Sigmoid colon (tissue), 7 donors: ENCODE measurements around the gene MOG. TPM values are rescaled to one million over a fixed set of nuclear protein-coding genes. Genes with fewer than 3 reads are reported as not detected.

Source experiments
- DNase-seq: peaks from one replicate; pipeline ENCODE4 v3.0.0-alpha.2; 2019
- H3K27ac ChIP-seq, 4 donors: fragments of 200-600 bp; sonication (generic); one replicate each; pipeline ENCODE4 v1.5.1; 2016 to 2019; ENCODE audit warnings: mild to moderate bottlenecking in 1 of 4
- H3K27me3 ChIP-seq, 3 donors: fragments of 200-600 bp; sonication (generic); one replicate each; pipeline ENCODE4 v1.5.1; 2019; ENCODE audit warnings: mild to moderate bottlenecking in 1 of 3
- H3K36me3 ChIP-seq, 4 donors: fragments of 200-600 bp; sonication (generic); one replicate each; pipeline ENCODE4 v1.5.1; 2016 to 2019
- H3K4me1 ChIP-seq, 4 donors: fragments of 200-600 bp; sonication (generic); one replicate each; pipeline ENCODE4 v1.5.1; 2017 to 2019
- H3K4me3 ChIP-seq, 4 donors: fragments of 200-600 bp; sonication (generic); one replicate each; pipeline ENCODE4 v1.5.1; 2017 to 2019; ENCODE audit warnings: mild to moderate bottlenecking in 2 of 4, moderate library complexity in 1 of 4
- H3K9me3 ChIP-seq, 4 donors: fragments of 200-600 bp in 3 of 4; sonication (generic) in 3 of 4; one replicate each; pipeline versions ENCODE4 v1.5.1 to v1.6.1; 2013 to 2019
- EP300 ChIP-seq, 4 donors: sonication (generic); formaldehyde crosslinking; IDR thresholded peaks; one replicate each; pipeline ENCODE4 v1.6.1; 2017; ENCODE audit warnings: antibody characterized with exemption in 4 of 4
- POLR2A ChIP-seq, 2 donors: fragments of 450-650 bp; IDR thresholded peaks; one replicate each; pipeline ENCODE4 v1.6.1; 2016; ENCODE audit warnings: antibody characterized with exemption in 2 of 2, mild to moderate bottlenecking in 2 of 2, moderate library complexity in 2 of 2
- POLR2AphosphoS5 ChIP-seq, 4 donors: sonication (generic); formaldehyde crosslinking; IDR thresholded peaks; one replicate each; pipeline ENCODE4 v1.6.1; 2017; ENCODE audit warnings: antibody characterized with exemption in 4 of 4
- WGBS, 2 donors: extraction: QIAGEN DNeasy Blood & Tissue Kit; methylation state at CpG; one replicate each; pipeline ENCODE4 v1.1.7; 2013; 5-methylcytosine and 5-hydroxymethylcytosine counted together
- intact Hi-C: fragments of 100-400 bp; cut with DNase I; formaldehyde crosslinking; loops from one replicate; pipeline ENCODE4 v1.15.1; 2023
- polyA plus RNA-seq, 3 donors: library from polyadenylated mRNA; stranded (reverse); fragments of 200-250 nt; gene quantifications; one replicate each; pipeline ENCODE4 v1.2.3, GENCODE V29; 2013
- total RNA-seq, 4 donors: library from RNA; depleted of rRNA; stranded (reverse); fragments of >200 nt; gene quantifications; one replicate each; pipeline ENCODE4 v1.1.0, GENCODE V29; 2016
- TF ChIP-seq, protein P1 (sequence below), 4 experiments: fragments of 450-650 bp in 3 of 4; fragments of 200-600 bp in 1 of 4; IDR thresholded peaks; one replicate each; pipeline ENCODE4 v1.5.1; 2016 to 2019; ENCODE audit warnings: antibody characterized with exemption in 4 of 4, mild to moderate bottlenecking in 3 of 4, moderate library complexity in 2 of 4
- donor health status: healthy with polysubstance abuse.
- donor health status: Bipolar disorder and iron deficiency.
- donor health status: healthy.

MOG gene
- total and polyA plus RNA-seq, 7 donors, result 0.22 TPM; not detected in 6

- 92 to 94% methylated on average over 23 of the region's 23 CpGs for WGBS, 2 donors
Measured at GRCh38 chr6:29647927-29648642, 8.8 kb upstream of the MOG start.

DNA sequence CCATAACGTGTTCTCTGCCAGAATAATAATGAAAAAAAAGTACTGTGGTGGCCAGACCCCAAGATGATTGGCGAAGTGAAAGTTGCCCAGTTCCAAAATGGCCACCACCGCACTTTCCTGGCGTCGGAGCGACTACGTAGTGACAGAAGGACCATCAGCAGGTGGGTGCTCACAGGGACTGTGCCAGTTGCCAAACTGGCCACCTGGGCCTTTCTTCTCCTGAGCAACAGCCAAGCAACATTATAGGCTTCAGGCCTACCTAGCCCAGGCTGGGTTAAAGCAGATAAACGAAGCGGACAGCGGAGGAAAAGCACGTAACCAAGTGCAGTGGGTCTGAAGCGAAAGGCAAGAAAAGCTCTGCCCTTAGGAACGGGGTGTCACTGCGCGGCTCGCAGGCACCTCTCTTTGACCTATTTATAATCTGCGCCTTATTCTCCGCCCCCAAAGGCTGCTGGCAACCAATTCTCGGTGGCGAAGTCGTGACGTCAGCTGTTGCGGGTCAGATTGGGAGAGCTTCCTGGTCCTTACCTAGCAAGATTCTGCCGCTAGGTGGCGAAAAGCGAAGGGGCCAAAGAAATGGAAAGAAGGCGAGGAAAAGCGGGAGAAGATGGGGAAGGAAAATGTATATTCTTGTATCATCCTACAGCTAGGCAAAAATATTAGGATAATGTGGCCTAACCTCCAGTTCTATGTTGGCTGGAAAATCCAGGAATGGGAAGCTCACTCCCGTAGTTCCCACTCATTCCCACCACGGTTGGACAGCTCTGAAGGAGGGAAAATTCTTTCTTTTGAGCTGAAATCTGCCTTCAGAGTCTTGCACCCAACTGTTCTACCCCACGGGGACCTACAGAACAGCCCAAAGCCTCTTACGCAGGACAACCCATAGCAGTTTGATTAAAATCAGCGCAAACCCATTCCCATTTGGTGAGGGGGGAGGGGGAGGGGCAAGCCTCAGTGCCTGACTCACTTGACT is 6.9 kb upstream of the MOG start:
- Histone ChIP-seq H3K9me3 (no peaks in the 10 kb centered on the region), H3K27me3 (no peaks in the 10 kb centered on the region), H3K27ac (peak overlapping the region; percentile 90 to 94 (median 92)), H3K4me3 (peak overlapping the region; percentile 39 to 60 (median 58)), H3K36me3 (no peaks in the 10 kb centered on the region), H3K4me1 (peaks cover 0 to 9% (median 4%) of the 10 kb centered on the region in 4 donors)
- intact Hi-C loops, result loop anchor here (2.0 to 5.0 kb wide), 2 partner anchors 17 to 102 kb away; partner anchors contain the start of gene GABBR1
- peak in 2 of 4 donors; percentile 11 to 22 for TF ChIP-seq EP300 (IDR thresholded peaks at IDR 0.05)
- TF ChIP-seq, protein P1, sequence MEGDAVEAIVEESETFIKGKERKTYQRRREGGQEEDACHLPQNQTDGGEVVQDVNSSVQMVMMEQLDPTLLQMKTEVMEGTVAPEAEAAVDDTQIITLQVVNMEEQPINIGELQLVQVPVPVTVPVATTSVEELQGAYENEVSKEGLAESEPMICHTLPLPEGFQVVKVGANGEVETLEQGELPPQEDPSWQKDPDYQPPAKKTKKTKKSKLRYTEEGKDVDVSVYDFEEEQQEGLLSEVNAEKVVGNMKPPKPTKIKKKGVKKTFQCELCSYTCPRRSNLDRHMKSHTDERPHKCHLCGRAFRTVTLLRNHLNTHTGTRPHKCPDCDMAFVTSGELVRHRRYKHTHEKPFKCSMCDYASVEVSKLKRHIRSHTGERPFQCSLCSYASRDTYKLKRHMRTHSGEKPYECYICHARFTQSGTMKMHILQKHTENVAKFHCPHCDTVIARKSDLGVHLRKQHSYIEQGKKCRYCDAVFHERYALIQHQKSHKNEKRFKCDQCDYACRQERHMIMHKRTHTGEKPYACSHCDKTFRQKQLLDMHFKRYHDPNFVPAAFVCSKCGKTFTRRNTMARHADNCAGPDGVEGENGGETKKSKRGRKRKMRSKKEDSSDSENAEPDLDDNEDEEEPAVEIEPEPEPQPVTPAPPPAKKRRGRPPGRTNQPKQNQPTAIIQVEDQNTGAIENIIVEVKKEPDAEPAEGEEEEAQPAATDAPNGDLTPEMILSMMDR (IDR thresholded peaks at IDR 0.05), result peak; percentile 83 to 95 (median 88)
- peak; percentile 37 to 59 for TF ChIP-seq POLR2A (IDR thresholded peaks at IDR 0.05)
- TF ChIP-seq POLR2AphosphoS5 (IDR thresholded peaks at IDR 0.05), result peak; percentile 85 to 97 (median 88)
- WGBS, 2 donors, result 5% methylated on average over 33 of the region's 33 CpGs
- DNase-seq, result peak; percentile 99

More at GRCh38 chr6:29647927-29648642, 8.8 kb upstream of the MOG start:
- H3K27me3 ChIP-seq, result no peaks in the 10 kb centered on the region
- no peak overlapping the region for H3K27ac ChIP-seq
- peaks cover 0 to 9% (median 4%) of the 10 kb centered on the region in 4 donors for H3K4me1 ChIP-seq
- no peaks in the 10 kb centered on the region for H3K36me3 ChIP-seq
- intact Hi-C loops, result no loop called here
- H3K9me3 ChIP-seq, result no peaks in the 10 kb centered on the region
- peak; percentile 48 for DNase-seq
- H3K4me3 ChIP-seq, result no peak overlapping the region
- TF ChIP-seq, protein P1 (IDR thresholded peaks at IDR 0.05), result peak in 2 of 4 experiments; percentile 19 to 24
- TF ChIP-seq EP300 (IDR thresholded peaks at IDR 0.05) (no peak), POLR2AphosphoS5 (IDR thresholded peaks at IDR 0.05) (no peak)

- intact Hi-C loops, result loop anchor here (2.0 to 5.0 kb wide), 2 partner anchors 19 to 101 kb away; partner anchors contain the start of gene GABBR1
- Histone ChIP-seq H3K36me3 (no peaks in the 10 kb centered on the region), H3K27ac (no peak overlapping the region)
Measured at GRCh38 chr6:29651413-29652197, 5.3 kb upstream of the MOG start.

DNA sequence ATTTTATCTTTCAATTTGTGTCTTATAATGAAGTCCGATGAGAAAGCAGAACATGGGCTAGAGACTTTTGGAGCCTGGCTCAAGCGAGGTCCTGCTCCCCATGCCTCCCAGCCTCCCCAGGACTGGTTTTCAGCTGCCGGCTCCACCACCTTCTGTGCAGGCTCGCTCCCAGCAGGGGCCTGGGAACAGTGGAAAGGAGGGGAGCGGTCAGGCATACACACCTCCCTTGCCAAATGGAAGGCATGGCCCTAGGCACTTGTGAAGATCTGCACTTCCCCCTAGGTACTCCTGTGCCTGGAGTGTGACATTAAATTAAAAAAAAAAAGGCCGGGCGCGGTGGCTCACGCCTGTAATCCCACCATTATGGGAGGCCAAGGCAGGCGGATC is 4.7 kb upstream of the MOG start:
- no peak overlapping the region for H3K27ac ChIP-seq
- H3K4me1 ChIP-seq, result peaks cover 0 to 13% (median 8%) of the 10 kb centered on the region in 4 donors
- TF ChIP-seq EP300 (IDR thresholded peaks at IDR 0.05) (no peak), POLR2AphosphoS5 (IDR thresholded peaks at IDR 0.05) (no peak)
- no peak for DNase-seq
- H3K27me3 ChIP-seq, result no peaks in the 10 kb centered on the region
- H3K9me3 ChIP-seq, result no peaks in the 10 kb centered on the region
- H3K4me3 ChIP-seq, result no peak overlapping the region
- no peaks in the 10 kb centered on the region for H3K36me3 ChIP-seq
- intact Hi-C loops, result loop anchor here (5.0 kb wide), 1 partner anchor 100 kb away; no protein-coding TSS in a partner anchor
- WGBS, 2 donors, result 84 to 89% methylated on average over 10 of the region's 10 CpGs

More at GRCh38 chr6:29651413-29652197, 5.3 kb upstream of the MOG start:
- 64 to 73% methylated on average over 8 of the region's 8 CpGs for WGBS, 2 donors
- DNase-seq, result no peak
- TF ChIP-seq EP300 (IDR thresholded peaks at IDR 0.05), result no peak
- TF ChIP-seq, protein P1 (IDR thresholded peaks at IDR 0.05), result peak in 3 of 4 experiments; percentile 42 to 55 (median 51)
- no peaks in the 10 kb centered on the region for H3K9me3 ChIP-seq
- H3K4me3 ChIP-seq, result no peak overlapping the region
- no peaks in the 10 kb centered on the region for H3K27me3 ChIP-seq
- peaks cover 0 to 13% (median 8%) of the 10 kb centered on the region in 4 donors for H3K4me1 ChIP-seq
